GM12872 (cell line): ENCODE measurements around the gene MCM3AP.

Experiments used
- TF ChIP-seq, protein P1 (sequence below): IDR thresholded peaks from 3 replicates; pipeline ENCODE4 v1.5.1; 2011; ENCODE audit warnings: low read depth, mild to moderate bottlenecking, low read length, moderate library complexity; ENCODE audit not compliant: insufficient read depth

Gene MCM3AP

GRCh38 chr21:46245213-46245915, 40.0 kb downstream of the MCM3AP start:
- TF ChIP-seq, protein P1, sequence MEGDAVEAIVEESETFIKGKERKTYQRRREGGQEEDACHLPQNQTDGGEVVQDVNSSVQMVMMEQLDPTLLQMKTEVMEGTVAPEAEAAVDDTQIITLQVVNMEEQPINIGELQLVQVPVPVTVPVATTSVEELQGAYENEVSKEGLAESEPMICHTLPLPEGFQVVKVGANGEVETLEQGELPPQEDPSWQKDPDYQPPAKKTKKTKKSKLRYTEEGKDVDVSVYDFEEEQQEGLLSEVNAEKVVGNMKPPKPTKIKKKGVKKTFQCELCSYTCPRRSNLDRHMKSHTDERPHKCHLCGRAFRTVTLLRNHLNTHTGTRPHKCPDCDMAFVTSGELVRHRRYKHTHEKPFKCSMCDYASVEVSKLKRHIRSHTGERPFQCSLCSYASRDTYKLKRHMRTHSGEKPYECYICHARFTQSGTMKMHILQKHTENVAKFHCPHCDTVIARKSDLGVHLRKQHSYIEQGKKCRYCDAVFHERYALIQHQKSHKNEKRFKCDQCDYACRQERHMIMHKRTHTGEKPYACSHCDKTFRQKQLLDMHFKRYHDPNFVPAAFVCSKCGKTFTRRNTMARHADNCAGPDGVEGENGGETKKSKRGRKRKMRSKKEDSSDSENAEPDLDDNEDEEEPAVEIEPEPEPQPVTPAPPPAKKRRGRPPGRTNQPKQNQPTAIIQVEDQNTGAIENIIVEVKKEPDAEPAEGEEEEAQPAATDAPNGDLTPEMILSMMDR: 0 out of 3 replicates have a peak, but pooled peaks have one; percentile 24

DNA sequence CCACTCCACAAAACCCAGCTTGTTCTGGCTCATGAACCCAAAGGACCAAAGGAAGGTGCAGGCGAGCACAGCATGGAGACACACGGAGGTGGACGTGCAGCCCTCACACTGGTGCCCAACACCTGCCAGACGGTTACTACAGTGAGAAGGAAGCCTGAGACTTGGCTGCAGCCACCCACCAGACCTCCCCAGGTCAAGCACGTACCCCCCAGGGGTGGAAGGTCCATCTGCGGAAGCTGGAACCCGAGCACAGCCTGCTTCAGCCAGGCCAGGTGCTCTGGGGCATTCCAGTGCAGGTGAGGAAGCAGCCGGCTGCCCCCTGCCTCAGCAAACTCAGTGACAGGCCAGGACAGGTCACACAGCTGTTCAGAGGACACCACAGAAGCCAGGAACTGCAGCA, 40.8 kb downstream of the MCM3AP start:
- TF ChIP-seq, protein P1: no peak

DNA sequence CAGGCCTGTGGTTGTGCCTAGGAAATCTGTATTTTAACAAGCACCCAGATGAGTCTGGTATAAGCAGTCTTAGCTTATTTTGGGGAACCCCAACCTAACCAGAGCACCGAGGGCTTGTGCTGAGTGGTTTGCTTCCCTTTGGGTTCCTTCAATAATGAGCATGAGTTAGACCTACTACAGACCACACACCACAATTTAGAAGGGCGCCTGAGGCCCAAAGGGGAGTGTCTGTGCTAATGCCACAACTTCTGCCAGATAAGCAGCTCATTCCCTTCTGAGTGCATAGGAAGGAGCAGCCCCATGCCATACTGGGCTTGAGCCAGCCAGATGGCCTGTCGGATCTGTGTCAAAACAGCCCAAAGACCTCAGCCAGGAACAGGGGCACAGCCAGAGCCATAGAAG, 41.5 kb downstream of the MCM3AP start:
- TF ChIP-seq, protein P1: no peak

- TF ChIP-seq, protein P1: no peak
Measured at GRCh38 chr21:46243325-46243724, 42.1 kb downstream of the MCM3AP start.

- TF ChIP-seq, protein P1: no peak
Measured at GRCh38 chr21:46239817-46240325, 45.5 kb downstream of the MCM3AP start.

- TF ChIP-seq, protein P1: no peak
Measured at GRCh38 chr21:46237474-46237873, 47.9 kb downstream of the MCM3AP start.

- TF ChIP-seq, protein P1: no peak
Measured at GRCh38 chr21:46234436-46234950, 50.9 kb downstream of the MCM3AP start.
